ENCODE results near the gene TSBP1.

The TSBP1 gene, protein sequence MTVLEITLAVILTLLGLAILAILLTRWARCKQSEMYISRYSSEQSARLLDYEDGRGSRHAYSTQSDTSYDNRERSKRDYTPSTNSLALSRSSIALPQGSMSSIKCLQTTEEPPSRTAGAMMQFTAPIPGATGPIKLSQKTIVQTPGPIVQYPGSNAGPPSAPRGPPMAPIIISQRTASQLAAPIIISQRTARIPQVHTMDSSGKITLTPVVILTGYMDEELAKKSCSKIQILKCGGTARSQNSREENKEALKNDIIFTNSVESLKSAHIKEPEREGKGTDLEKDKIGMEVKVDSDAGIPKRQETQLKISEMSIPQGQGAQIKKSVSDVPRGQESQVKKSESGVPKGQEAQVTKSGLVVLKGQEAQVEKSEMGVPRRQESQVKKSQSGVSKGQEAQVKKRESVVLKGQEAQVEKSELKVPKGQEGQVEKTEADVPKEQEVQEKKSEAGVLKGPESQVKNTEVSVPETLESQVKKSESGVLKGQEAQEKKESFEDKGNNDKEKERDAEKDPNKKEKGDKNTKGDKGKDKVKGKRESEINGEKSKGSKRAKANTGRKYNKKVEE

DNA sequence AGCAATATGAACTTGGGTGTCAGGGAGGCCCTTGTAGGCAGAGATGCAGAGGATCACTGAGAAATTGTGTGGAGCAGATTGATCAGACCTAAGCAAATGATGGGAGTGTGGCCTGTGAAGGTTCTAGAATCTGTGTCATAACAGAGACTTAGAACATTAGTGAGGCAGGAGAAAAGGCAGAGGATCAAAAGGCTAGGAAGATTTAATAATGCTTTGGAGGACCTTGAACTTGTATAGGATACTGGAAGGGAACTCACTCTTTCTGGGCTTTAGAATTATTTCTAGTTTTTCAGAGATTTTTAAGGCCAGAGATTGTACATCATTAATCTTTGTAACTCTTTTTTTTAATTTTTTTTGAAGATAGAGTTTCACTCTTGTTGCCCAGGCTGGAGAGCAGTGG is at the start of gene TSBP1:
TSS of gene TSBP1 (minus strand) at position 101 of the 400 bp plus-strand sequence. CDS start 197 bp downstream, outside the sequence.
- DNase-seq, result no peak

DNA sequence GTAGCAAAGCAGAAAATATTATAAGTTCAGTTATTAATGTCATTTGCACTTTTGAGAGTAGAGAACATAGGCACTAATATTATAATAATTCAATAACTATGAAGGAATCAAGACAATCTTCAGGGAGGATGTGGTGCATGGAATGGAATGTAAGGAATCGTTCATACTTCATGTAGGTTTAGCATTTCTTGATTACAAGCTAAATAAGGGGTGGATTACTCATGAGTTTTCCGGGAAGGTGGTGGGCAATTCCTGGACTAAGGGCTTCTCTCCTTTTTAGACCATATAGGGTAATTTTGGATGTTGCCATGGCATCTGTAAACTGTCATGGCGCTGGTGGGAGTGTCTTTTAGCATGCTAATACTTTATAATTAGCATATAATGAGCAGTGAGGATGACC is 44.3 kb upstream of the TSBP1 start:
- DNase-seq, result no peak

DNA sequence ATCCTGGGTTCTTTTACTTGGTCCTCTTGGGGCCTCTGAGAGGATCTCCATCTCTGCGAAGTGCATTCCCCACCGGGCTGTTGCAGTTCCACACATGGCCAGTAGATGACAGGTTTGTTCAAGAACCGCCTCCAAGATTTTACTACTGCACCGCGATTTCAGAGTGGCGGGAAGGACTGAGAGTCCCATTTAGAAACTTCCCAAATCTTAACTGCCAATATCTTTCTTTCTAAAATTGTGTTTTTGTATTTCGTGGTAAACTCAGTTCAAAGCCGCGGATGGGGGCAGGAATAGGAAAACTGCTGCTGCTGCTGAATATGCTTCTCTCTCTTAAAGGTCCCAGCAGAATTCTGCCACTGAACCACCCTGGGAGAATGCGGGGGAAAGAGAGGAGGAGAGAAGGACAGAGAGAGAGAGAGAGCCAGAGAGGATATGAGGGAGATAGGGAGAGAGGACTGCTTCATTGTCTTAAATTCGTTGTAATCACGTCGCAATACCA is 43.9 kb upstream of the TSBP1 start:
- peak; percentile 70 to 73 for DNase-seq

DNA sequence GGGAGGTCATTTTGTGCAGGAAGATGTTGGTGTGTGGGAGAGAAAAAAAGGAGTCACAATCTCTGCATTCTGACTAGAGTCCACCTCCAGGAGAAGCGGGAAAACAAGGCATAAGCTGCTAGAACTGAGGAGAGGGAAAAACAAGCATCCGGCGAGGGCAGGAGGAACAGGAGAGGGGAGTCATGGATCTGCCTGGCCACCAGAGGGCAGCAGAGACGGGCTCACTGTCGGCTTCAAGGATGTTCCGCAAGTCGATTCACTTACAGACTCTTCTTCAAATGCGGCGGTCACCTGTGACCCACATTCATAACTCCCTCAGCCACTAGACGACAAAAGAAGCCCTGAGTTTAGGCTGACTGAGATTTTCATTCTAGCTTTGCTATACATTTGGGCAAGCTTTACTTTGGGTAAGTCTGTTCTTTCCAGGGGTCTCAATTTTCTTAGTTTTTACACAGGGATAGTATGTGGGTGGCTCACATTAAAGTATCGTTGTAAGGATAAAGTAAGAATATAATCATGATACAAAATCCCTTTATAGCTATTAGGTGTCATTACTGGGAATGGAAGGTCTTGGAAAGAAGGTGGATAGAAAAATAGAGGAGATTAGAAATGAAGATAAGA is 41.8 kb upstream of the TSBP1 start:
- peak; percentile 77 to 86 for DNase-seq

DNA sequence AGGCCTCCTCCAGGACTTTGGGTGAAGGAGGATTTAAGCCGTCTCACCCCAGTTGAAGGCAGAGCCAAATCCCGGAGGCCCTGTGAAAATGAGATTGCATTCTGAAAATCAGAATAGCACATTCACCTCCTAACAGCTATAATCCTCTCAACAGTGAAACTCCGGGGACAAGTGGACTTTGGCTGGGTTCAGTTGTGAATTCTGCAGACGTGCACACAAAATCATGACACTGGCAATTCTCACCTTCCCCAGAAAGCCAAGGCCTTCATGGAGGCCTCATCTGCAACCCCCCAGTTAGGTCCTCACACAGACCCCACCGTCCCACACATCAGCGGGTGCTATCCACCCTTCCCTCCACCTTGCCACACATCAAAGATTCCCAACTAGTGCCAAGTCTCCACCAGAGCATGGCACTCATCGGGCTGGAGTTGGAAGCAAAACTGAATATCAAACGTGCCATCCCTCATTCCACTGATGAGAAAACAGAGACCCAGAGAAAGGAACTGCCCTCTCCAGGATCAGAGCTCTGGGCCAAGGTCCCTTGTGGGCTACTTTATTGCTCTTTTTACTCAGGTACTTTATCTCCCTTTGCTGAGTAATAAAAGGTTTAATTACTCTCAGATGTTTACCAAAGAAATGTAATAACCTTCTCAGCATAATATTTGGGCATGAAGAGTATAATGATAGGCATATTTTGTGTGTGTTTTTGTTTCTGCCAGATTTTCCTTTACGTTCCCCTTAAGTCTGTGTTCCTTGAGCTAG is 40.0 kb upstream of the TSBP1 start:
- DNase-seq, result no peak

DNA sequence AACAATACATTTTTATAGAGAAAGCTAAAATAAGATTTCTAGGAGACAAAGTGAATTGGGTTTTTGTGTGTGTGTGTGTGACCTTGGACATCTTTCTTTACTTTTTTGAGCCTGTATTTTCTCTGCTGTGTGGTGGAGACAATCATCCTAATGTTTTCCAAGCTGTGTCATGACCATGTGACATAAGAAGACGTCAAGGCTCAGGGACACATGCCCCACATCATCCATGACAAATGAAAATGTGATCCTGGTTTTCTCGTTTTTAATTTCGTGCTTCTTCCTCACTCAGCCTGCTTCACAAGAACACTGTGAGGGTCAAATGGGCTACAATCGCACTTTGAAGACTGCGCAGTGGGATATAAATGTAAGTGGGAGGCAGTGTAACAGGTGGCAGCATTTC is 39.2 kb upstream of the TSBP1 start:
- DNase-seq, result no peak

DNA sequence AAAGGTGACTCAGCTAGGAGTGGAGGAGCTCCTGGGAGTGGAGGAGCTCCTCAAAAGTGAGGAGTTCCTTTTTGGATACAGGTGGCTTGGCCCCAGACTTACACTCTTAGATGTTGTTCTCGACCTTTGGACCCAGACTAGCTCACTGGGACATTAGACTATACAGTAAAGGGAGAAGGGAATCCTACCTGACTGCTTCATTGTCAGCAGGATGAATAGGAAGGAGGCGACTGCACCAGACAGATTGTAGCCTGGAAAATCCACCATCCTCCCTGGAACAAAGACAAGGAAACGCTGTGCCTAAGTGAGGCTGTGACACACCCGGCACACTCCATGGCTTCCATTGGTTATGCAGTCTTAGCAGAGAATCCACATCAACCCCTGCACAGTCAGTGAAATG is 35.2 kb upstream of the TSBP1 start, which contains the start of gene BTNL2:
TSS of gene BTNL2 (minus strand) at position 325 of the 400 bp plus-strand sequence. CDS start at position 267, 58 bp downstream.
- no peak for DNase-seq

DNA sequence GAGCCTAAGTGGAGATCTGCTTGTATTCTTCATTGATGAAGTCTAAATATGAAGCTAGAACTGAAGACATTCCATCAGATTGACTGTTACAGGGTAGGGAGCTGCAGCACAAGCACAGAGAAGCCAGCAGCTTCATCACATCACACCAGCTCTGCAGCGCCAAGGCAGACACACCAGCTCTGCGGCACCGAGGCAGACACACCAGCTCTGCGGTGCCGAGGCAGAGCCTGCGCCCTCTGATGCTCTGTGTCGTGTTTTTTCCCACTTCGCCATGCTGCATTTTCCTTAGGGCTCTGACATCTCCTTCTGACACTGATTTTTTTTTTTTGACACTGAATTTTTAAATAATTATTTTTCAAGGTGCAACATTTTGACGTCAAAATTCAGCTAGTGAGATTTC is 34.5 kb upstream of the TSBP1 start:
- DNase-seq, result no peak

DNA sequence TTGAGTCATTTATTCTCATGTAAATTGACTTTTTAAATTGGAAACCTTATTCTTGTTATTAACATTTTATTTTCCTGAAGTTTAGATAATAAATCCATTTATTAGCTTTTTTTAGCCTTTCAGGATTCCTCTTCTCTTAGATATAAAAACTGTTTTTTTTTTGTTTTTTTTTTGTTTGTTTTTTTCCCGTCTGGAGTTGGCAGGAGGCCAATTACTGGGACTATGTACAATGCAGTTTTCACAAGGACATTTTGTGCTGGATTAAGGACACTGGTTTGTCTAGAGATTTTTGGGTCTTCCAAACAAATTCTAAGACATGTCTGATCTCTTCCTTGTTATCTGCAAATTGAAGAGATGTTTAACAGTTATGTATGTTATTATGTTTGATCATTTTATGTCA is 34.0 kb upstream of the TSBP1 start:
- no peak for DNase-seq

DNA sequence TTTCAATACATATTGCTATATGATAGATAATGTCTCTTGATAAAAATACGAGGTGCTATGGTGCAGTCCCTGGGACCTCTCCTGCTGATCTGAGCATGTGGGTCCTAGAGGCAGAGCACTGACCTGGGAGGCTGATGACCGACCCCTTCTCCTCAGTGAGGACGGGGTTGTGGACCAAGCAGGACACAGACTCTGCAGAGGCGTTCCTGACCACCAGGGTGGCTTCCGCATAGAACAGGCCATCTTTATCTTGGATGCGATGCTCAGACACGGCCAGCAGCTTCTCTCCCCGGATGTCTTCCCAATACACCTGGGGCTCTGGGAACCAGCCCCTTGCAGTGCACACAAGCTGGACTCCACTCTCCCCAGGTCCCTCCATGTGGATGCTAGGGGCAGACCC is 31.1 kb upstream of the TSBP1 start:
- no peak for DNase-seq

DNA sequence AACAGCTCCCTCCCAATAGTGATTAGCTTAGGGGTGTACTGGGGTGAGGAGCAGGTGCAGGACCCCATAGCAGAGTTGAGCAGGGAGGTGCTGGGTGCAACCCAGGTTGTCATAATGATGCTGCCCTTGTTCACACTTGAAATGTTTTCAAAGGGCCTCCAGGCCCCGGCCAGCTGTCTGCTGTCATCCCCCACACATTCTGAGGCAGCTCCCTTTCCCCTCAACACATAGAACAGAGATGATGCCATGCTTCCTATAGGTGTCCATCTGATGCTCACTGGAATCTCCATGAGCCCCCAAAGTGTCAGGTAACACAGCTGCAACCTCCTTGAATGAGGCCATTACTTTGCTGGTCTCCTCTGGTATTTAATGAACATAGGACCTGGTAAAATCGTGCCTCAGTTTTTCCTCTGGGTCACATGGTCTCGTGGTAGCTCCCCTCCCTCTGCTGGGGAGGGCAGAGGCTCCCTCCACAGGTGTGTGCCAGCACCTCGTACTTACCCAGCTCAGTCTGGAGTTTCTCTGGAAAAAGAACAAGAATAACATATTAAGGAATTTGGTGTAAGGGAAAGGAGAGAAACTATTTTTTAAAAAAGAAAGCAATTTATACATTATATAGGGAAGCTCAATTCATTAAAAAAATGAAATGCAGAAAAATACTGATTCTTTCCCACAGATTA is 29.7 kb upstream of the TSBP1 start:
- no peak for DNase-seq

DNA sequence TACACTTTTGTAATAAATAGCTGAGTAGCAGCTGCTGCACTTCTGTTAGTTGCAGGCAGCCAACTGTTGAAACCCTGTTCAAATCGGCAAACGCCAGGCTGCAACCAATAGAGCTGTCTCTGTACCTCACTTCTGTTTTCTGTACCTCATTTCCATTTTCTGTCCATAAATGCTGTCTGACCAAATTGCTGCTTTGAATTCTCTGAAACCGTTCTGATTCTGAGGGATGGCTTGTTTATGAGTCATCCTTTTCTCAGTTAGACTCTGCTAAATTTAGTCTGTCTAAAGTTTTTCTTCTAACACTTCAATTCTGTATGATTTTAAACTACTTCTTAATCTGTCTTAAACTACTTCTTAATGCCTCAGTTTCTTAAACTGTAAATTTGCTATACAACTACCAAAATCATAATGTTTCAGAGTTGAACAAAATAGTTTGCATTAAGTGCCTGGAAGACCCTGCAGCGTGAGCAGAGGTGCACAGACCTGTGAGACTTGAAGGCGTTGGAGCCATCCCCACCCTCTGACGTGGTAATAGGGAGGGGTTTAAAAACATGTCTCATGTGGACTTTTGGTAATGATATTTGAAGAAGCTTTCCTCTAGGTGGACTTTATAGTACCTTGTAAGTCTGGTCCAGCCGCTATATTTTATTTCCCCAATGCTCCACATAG is 25.7 kb upstream of the TSBP1 start:
- no peak for DNase-seq

DNA sequence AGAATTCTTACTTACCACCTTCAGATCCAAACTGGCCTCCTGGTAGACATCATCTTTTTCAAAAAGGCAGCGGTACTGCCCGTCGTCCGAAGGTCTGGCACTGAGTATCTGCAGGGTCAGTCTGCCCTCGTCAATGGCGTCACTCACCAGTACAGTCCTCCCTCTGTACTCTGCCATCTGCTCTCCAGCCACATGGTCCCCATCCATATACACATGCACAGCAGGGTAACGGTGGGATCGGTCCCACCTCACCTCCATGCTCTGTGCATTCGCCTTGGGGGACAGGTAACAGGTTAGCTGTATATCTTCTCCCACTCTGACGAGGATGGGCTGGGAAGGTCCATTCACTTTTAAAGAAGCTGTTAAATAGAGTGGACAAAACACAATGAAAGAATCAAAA is 24.3 kb upstream of the TSBP1 start:
- no peak for DNase-seq

DNA sequence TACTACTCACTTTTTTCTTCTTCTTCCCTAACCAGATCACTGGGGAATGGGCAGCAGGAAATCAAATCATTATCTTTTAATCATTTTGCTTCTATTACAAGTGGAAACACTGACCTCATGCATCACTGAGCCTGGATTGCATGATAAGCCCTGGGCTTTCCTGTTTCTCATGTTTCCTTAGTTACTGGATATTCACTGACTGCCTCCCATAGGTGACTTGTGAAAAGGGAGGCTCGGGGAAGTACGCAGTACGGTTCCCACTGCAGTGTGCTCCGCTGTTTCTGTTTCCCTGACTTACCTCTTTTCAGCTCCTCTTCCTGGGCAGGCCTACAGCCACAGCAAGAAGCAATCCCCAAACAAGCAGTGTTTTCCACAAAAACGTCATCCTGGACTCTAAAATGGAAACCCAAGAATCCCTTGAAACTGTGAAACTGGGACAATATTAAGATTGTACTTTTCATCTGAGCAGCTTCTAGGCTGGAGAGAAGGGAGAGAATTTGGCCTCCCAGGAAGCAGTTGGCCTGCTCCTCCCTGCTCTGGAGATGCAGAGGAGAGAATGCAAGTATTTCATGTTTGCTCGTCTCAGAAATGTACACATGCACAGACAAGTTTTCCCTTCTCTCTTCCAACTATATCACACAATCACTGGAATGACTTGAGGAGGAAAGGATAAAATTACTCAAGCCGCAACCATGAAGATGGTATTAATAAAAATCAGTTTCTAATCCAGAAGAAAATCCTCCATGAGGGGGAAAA is 22.1 kb upstream of the TSBP1 start:
- no peak for DNase-seq

DNA sequence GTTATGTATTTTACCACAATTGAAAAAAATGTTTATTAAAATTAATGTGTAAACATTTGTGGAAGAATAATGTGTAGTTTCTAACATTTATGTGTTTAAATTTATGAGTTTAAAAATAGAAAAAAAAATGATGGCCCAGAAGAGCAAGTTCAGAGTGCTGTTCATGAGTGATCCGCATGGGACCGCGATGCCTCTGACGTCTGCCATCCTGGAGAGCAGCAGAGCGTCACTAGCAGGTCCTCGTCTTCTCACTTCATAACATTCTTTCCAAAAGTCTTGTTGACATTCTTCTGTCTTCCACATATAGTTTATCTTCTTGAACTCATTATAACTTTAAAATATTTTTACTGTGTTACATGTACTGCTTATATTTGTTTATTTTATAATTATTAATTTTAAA is 19.8 kb upstream of the TSBP1 start:
- DNase-seq, result no peak

DNA sequence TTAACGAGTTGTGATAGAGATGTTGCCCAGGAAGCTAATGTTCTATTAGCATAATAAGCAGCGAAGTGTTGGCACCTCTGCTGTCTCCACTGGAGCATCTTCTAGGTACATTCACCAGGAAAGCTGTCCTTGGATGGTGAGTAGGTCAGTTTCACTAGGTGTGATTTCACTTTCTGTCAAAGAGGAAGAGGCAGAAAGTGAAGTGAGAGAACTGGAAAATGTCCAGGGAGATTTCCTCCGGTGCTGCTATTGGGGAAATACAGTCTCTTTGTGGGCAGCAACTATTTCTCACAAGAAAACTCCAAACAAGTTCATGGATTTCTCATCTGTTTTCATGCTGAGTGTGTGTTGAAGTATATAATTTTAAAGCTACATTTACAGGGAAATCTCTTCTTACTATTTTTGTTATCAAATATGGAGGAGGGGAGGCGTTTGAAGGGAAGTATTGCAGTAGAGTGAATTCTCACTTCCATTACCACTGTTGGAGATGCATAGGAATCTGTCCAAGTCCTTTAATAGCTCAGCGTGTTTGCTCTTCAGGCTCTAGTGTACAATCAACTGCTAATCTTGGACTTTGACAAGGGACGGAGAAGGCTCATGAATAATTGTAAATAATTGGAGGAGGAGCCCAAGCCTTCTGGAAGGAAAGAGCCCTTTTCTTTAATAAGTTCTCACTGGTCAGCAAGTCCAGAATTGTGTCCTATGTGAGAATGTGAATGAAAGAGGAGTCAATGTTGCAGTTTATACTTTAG is 16.1 kb upstream of the TSBP1 start:
- no peak for DNase-seq

DNA sequence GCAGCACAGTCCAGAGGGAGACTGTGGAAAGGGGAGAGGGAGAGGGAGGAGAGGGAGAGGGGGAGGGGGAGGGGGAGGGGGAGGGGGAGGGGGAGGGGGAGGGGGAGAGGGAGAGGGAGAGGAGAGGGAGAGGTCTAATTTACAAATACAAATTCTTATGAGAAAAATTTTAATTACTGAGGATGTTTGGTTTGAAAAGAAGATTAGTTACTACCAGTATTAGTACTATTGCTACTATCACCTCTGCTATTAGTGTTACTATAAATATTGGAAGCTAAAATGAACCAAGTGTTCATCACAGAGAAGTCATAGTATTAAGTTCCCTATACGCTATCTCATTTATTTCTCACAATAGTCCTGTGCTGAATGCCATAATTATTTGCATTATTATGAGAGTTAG is 14.3 kb upstream of the TSBP1 start:
- no peak for DNase-seq

DNA sequence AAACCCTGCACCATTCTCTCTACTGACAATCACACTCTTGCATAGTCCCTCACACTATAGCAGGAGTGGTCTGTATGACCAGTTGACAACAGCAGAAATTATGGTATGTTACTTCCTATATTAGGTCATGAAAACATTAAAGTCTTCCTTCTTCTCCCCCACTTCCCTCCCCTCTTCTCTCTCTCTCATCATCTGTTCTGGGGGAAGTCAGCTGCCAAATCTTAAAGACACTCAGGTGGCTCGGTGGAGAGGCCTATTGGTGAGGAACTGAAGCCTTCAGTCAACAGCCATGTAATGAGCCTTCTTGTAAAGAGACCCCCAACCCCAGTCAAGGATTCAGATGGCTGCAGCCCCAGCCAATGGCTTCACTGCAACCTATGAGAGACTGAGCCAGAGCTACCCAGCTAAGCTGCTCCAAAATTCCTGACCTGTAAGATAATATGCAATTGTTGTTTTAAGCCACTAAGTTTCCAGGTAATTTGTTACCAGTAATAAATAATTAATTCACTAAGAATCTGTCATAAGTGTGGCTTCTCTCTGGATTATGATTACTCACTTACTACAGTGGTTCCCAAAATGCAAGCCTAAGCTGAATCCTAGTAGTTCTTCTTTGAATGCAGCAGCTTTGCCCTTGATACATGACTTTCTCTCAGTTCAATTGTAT is 11.2 kb upstream of the TSBP1 start:
- no peak for DNase-seq

DNA sequence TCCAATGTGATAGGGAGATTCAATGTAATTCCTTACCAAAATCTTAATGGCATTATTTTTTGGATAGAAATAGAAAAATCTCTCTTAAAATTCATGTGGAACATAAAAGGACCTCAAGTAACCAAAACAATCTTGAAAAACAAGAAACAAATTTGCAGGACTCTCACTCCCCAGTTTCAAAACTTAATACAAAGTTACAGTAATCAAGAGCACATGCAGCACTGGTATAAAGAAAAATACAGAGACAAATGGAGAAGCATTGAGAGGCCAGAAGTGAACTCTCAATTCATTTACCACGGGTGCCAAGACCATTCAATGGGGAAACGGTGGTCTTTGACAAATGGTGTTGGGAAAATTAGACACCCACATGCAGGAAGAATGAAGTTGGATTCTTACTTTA is 7.8 kb upstream of the TSBP1 start:
- DNase-seq, result no peak
